ENCODE data around the gene KCNK7. TPM values are rescaled to one million over a fixed set of nuclear protein-coding genes. Genes with fewer than 3 reads are reported as not detected.

KCNK7 gene, protein sequence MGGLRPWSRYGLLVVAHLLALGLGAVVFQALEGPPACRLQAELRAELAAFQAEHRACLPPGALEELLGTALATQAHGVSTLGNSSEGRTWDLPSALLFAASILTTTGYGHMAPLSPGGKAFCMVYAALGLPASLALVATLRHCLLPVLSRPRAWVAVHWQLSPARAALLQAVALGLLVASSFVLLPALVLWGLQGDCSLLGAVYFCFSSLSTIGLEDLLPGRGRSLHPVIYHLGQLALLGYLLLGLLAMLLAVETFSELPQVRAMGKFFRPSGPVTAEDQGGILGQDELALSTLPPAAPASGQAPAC
- 0.17 TPM in 1 of 2 replicates, not detected in the other for total RNA-seq

DNA sequence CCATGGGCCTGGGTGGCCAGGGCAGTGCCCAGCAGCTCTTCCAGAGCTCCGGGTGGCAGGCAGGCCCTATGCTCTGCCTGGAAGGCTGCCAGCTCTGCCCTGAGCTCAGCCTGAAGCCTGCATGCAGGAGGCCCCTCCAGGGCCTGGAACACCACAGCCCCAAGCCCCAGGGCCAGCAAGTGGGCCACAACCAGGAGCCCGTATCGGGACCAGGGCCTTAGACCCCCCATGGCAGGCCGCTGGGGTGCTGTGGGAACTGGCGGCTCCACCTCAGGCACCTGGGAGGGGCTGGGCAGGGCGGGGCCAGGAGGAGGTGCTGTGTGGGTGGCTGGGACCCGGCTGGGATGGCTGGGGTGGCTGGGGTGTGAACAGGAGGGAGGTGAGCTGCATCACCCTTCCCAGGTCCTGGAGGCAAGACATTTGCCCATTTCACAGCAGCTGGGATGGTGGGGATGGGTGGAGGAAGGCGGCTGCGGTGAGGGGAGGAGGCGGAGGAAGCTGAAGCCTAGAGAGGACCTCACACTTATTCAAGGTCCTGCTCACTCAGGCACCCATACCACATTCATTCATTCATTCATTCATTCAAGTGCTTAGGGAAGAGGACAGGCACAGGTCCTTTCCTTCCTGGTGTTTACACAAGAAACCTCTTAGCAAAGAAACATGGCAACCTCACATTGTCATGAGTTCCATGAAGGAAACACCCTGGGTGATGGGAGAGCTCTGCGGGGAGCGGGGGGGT, at the start of gene KCNK7:
Gene KCNK7, minus strand, starts transcription at position 258 of the 739 bp plus-strand sequence. Its CDS starts 28 bp downstream, at position 230.
- no peak for DNase-seq (ENCODE audit: low read depth)

DNA sequence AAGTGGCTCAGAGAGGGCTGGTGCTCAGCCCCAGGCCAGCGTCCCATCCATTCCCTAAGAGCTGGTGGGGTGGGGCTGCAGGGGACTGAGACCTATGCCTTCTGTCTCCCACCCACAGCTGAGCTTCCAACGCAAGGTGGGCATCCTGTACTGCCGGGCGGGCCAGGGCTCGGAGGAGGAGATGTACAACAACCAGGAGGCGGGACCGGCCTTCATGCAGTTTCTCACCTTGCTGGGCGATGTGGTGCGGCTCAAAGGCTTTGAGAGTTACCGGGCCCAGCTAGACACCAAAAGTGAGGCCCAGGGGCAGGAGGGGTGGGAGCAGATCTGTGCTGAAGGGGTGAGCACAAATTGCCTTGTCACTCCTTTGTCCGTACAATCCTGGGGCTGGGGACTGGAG, 49.2 kb upstream of the KCNK7 start:
- TF ChIP-seq, protein P1, sequence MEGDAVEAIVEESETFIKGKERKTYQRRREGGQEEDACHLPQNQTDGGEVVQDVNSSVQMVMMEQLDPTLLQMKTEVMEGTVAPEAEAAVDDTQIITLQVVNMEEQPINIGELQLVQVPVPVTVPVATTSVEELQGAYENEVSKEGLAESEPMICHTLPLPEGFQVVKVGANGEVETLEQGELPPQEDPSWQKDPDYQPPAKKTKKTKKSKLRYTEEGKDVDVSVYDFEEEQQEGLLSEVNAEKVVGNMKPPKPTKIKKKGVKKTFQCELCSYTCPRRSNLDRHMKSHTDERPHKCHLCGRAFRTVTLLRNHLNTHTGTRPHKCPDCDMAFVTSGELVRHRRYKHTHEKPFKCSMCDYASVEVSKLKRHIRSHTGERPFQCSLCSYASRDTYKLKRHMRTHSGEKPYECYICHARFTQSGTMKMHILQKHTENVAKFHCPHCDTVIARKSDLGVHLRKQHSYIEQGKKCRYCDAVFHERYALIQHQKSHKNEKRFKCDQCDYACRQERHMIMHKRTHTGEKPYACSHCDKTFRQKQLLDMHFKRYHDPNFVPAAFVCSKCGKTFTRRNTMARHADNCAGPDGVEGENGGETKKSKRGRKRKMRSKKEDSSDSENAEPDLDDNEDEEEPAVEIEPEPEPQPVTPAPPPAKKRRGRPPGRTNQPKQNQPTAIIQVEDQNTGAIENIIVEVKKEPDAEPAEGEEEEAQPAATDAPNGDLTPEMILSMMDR (conservative IDR thresholded peaks at IDR 0.05; ENCODE audit: low read depth, low read length), result no peak
- H3K4me3 ChIP-seq (ENCODE audit: low read depth, low read length), result no peak overlapping the region
- DNase-seq (ENCODE audit: low read depth), result no peak

More for the DNA sequence above, at the start of gene KCNK7:
- no peak within 1 kb of the TSS for H3K4me3 ChIP-seq (ENCODE audit: low read depth, low read length)
- TF ChIP-seq, protein P1 (conservative IDR thresholded peaks at IDR 0.05; ENCODE audit: low read depth, low read length), result no peak

DNA sequence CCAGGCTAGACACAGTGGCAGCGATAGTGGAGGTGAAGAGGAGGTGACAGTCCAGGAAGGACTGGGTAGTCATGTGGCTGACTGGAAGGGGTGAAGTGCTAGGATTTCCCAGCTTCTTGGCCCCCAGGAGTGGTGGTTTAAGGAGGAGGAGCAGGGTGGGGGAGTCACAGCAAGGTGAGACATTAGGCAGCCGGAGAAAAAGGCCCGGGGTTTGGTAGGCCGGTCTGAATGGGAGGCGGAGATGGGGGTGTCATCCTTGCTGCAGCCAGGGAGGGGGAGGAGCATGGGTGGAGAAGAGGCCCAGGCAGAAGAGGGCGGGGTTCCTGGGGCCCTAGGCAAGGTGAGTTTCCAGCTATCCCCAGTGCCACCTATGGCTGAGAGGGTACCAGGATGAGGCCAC, 48.4 kb upstream of the KCNK7 start:
- TF ChIP-seq, protein P1 (conservative IDR thresholded peaks at IDR 0.05; ENCODE audit: low read depth, low read length), result no peak
- DNase-seq (ENCODE audit: low read depth), result no peak
- H3K4me3 ChIP-seq (ENCODE audit: low read depth, low read length), result no peak overlapping the region

DNA sequence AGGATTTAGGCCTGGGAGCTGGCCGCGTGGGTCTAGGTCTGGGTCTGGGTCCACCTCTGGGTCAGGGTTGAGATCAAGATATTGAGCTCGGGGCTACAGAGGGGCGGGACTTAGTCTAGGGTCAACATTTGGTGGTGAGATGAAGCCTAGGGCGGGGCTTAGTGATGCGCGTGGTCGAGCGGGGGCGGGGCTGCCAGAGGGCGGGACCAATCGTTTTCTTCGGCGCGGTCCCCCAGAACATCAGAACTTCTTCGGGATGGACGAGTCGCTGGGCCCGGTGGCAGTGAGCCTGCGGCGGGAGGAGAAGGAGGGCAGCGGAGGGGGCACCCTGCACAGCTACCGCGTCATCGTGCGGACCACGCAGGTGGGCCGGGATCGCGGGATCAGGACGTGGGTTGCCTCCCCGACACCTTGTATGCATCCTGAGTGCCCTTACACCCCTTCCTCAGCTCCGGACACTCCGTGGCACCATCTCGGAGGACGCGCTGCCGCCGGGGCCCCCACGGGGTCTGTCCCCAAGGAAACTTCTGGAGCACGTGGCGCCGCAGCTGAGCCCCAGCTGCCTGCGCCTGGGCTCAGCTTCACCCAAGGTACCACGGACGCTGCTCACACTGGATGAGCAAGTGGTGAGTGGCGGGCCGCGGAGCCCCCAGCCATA, 46.5 kb upstream of the KCNK7 start:
- no peak for DNase-seq (ENCODE audit: low read depth)
- H3K4me3 ChIP-seq (ENCODE audit: low read depth, low read length), result no peak overlapping the region
- TF ChIP-seq, protein P1 (conservative IDR thresholded peaks at IDR 0.05; ENCODE audit: low read depth, low read length), result no peak

DNA sequence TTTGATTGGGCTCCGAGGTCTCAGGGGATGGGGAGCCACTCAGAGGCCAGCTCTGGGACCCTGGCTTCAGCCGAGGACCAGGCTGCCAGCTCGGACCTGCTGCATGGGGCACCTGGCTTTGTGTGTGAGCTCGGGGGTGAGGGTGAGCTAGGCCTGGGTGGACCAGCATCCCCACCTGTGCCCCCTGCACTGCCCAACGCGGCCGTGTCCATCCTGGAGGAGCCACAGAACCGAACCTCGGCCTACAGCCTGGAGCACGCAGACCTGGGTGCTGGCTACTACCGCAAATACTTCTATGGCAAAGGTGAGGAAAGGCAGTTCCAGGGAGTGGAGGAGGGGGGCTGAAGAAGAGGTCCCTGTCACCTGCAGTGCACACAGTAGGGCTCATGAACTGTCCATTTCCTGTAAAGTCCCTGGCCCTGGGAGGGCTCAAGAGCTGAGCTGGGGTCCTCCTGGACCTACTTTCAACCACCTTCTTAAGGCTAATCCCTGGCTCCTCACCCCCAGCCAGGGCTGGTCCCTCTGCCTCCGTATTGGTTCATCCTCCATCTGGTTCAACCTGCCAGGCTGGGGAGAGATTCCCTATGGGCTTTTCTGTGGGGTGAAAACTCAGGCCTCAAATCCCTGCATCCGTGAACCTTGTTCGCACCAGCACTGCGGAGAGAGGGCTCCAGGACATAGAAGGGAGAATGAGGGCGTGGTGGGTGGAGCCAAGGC, 45.9 kb upstream of the KCNK7 start:
- TF ChIP-seq, protein P1 (conservative IDR thresholded peaks at IDR 0.05; ENCODE audit: low read depth, low read length), result no peak
- H3K4me3 ChIP-seq (ENCODE audit: low read depth, low read length), result no peak overlapping the region
- DNase-seq (ENCODE audit: low read depth), result no peak

DNA sequence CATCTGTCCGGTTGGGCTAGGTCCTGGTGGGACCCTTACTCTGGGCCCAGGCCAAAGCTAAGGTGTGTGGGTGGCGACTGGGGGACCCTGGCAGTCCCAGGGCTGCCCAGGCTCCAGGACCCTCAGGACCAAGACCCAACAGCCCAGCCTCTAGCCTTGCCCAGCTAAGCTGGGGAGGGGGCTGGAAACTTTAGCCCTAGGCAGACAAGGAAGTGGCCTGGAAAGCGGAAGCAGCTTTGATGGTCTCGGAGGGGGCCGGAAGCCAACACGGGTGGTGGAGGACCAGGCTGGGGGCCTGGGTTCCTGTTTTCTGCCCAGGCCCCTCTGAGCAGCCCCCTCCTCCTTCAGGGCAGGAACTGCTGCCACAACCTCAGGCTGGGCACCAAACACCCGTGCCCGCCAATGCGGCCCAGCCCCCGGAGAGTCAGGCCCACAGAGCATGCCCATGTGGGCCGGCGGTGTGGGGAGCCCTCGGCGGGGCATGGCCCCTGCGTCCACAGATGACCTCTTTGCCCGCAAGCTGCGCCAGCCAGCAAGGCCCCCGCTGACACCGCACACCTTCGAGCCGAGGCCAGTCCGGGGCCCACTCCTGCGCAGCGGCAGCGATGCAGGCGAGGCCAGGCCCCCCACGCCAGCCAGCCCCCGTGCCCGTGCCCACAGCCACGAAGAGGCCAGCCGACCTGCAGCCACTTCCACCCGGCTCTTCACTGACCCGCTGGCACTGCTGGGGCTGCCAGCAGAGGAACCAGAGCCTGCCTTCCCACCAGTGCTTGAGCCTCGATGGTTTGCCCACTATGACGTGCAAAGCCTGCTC, 45.1 kb upstream of the KCNK7 start:
- TF ChIP-seq, protein P1 (conservative IDR thresholded peaks at IDR 0.05; ENCODE audit: low read depth, low read length), result no peak
- DNase-seq (ENCODE audit: low read depth), result no peak
- no peak overlapping the region for H3K4me3 ChIP-seq (ENCODE audit: low read depth, low read length)

Measured in epithelial cell of proximal tubule (primary cell).